ENCODE measurements around the gene DNAJC28.
"Not testable (repeated sequence)": the region's sequence is repeated elsewhere in the genome, so short reads cannot be mapped to it uniquely, and the experiment has no call there.

DNAJC28 gene, protein sequence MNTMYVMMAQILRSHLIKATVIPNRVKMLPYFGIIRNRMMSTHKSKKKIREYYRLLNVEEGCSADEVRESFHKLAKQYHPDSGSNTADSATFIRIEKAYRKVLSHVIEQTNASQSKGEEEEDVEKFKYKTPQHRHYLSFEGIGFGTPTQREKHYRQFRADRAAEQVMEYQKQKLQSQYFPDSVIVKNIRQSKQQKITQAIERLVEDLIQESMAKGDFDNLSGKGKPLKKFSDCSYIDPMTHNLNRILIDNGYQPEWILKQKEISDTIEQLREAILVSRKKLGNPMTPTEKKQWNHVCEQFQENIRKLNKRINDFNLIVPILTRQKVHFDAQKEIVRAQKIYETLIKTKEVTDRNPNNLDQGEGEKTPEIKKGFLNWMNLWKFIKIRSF

DNA sequence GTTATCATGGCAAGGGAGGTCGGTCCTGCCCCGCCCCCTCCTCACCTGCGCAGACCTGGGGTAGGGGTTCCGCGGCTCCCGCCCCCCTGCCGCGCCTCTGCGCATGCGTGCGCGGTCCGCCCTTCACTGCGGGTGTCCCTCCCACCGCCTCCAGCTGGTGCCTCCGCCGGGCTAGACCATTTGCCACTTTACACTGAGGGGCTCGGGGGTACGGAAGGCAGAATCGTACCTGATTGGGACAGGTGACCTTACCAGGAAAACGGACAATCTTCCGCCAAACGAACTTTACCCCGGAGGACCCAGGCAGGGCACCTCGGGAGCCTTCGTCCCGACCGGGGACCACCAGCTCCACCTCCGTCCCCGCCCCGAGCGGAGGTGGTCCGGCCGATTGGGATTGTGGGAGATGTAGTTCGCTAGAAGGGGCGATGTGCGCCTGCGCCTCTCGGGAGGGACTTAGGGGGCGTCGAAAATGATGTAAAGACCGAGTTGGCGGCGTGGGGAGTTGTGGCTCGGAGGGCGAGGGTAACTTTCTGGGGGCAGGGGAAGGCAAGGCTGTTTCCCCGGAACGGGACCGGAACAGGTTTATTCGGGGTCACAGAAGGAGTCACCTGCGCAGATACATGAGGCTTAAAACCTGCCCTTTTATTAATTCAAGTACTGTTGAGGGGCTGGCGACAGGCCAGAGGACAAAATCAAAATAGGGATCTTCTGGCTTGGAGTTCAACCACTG is at the start of gene DNAJC28:
DNAJC28 (minus strand) TSS at position 344 of the 730 bp plus-strand sequence. CDS start 2,323 bp downstream, outside the sequence.
- DNase-seq: peak; percentile 93

DNA sequence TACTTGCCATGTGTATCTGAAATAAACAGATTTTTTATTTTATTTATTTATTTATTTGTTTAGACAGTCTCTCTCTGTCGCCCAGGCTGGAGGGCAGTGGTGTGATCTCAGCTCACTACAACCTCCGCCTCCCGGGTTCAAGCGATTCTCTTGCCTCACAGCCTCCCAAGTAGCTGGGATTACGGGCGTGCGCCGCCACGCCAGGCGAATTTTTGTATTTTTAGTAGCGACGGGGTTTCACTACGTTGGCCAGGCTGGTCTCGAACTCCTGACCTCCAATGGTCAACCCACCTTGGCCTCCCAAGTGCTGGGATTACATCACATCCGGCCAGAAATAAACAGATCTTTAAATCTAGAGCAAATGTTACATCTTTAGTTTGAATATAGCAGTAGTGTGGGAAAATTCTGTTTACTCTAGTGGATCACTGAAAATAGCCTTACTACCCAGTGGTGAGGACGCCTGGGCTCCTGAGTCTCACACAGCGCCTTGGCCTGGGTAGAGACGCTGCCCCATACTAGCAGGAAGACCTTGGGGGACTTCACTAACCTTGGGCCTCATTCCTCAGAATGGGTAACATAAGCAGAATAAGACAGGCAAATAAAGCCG is 49.7 kb upstream of the DNAJC28 start:
- no peak for DNase-seq

DNA sequence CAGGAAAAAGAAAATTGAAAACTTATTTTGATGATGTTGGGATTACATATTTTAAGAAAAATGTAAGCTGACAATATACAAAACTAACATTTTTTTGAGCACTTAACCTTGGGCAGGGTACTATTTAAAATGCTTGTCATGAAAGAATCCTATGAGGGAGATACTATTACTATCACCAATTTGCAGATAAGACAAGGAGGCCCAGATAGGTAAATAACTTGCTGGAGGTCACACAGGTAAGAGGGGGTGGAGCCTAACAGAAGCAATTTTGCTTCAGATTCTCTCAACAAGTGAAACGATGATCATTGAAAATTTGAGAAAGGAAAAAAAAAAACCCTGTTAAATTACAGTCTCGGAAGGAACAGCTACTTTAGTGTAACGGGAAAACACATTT is 49.2 kb upstream of the DNAJC28 start:
- no peak for DNase-seq

DNA sequence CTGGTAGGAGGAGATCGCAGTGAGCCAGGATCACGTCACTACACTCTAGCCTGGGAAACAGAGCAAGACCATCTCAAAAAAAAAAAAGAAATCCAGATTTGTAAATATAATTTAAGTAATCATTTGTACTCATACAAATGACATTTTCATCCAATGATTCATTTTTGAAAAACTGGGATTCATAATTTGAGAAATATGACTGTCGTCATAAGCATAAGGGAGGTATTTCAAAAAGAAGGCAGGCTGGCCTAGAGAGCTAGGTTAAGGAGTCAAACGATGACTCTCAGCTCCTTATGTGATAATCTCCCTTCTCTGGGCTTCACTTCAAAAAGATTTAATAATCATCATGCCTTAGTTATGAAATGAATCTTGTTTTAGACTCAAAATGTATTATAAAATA is 48.1 kb upstream of the DNAJC28 start:
- DNase-seq: no peak

DNA sequence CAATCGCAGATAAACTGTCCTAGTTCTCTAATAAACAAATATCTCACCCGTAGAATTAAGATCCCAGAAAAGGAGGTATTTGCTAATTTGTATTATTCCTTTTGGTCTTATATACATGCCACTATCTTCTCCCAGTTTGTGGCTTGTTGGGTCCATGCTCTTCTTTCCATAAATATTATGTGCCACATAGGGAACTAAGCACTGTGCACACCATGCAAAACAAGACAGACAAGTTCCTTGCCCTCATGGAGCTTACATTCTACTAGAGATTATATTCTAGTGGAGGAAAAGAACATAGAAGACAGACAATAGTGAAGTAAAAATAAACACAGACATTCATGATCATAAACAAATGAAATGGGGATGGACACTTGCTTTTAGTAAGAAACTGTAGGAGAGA is 45.7 kb upstream of the DNAJC28 start:
- no peak for DNase-seq

DNA sequence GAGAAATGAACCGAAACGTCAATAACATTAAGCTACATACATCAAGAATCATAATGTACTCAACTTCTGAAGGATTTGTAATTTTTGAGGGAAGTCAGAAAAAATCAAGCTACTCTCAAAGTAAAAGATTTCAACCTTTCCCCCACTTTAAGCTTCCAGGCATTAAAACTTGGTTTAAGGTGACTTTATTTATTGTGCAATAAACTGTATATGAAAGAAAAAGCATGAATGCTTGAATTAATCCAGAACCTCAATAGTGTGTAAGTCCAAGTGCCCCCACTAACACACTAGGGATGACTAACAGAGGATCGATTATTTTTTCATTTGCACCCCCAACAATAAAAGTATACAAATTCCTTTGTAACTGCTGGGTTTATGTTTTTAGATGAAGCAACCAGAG is 39.5 kb upstream of the DNAJC28 start:
- no peak for DNase-seq

DNA sequence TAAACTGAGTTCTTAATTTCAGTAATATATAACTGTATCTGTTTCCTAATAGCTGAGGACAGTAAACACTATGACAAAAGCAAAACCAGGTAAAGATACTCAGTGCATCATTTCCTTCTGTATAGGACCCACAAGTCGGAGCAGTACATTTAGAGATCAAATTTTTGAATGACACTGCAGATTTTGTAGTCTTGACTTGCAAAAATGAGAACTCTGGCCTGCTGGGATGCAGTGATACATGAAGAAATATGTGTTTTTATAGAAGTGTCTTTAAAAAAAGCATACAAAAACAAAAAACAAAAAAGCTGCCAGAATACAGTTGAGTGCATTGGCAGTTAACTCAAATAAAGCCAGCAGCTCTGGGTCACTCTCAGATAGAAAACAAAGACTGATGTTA is 31.4 kb upstream of the DNAJC28 start:
- DNase-seq: no peak

DNA sequence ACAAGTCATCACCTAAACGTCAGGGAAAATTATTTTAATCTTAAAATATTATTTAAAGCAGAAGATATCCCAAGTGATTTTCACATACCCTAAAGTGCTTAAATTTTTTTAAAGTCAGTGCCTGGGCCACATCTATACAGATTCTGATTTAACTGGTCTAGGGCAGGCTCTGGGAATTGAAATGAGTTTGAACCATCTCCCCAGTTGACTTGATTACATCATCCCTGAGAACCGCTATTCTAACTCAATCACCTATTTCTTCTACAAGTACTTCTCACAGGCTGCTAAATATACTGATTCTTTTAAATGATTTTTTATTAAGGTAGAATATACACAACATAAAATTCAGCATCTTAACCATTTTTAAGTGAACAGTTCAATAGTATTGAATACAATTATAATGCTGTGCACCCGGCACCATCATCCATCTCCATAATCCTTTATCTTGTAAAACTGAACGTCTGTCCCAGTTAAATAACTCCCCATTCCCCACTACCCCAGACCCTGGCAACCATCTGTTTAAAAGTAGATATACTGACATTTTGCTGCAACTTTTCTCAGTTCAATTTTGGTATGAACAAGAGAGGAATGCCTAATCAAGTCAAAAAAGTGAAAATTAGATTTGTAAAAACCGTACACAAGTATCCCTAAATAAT is 30.9 kb upstream of the DNAJC28 start:
- DNase-seq: no peak

DNA sequence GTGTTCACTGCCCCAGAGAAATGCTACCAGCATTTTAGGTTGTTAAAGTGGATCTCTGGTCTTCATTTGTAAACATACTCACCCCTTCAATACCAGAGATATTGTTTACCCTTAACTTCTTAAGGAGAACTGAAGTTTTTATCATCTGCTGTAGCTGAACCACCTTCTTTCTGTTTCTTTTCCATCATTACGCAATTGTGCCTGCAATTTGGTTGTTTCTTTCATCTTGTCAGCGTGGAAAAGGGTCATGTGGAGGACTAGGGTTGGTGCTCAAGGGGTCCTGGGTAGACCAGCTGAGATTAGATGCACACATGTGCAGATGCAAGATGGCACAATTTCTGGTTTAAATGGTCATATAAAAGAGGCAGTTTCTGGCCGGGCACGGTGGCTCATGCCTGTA is 27.4 kb upstream of the DNAJC28 start:
- DNase-seq: no peak

DNA sequence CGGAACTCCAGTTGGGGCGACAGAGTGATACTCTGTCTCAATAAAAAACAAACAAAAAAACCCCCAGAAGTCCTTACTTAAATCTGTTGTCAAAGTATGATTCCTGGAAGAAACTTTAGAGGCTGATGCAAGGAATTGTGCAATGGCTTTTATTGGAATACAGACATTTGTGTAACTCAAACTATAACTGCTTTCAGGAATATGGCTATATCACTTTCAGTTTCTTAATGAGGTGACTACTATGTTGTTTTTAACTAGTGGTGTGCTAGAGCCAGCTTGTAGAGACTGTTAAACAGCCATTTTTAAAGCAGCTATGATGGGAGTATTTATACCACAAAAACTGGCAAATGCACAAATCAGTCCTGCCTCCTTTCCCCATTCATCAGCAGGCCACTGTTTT is 22.7 kb upstream of the DNAJC28 start:
- no peak for DNase-seq

DNA sequence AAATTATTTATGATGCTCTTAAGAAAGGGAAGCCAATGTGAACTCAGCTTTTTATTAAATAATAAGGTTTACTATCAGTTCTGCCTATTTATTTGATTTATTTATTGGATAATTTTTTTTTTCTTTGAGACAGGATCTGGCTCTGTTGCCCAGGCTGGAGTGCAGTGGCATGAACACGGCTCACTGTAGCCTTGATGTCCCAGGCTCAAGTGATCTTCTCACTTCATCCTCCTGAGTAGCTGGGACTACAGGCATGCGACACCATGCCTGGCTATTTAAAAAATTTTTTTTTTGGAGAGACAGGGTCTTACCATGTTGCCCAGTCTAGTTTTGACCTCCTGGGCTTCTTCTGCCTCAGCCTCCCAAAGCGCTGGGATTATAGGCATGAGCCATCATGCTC is 21.0 kb upstream of the DNAJC28 start:
- no peak for DNase-seq

DNA sequence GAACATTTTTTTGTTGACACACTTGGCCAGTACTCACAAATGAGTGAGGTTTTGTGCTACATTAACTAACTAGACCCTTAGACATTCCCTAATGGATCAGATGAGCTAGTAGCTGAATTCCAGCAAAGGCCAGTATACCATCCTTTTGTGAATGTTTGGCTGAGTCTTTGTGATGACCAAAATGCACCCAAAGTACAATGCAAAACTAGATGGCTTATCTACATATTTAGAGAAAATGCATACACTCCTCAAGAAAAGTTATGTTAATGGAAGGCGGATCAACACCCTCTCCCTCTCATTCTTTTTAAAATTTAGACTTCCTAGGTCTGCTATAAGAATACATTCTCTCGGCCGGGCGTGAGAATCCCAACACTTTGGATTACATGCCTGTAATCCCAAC is 20.1 kb upstream of the DNAJC28 start:
- no peak for DNase-seq

DNA sequence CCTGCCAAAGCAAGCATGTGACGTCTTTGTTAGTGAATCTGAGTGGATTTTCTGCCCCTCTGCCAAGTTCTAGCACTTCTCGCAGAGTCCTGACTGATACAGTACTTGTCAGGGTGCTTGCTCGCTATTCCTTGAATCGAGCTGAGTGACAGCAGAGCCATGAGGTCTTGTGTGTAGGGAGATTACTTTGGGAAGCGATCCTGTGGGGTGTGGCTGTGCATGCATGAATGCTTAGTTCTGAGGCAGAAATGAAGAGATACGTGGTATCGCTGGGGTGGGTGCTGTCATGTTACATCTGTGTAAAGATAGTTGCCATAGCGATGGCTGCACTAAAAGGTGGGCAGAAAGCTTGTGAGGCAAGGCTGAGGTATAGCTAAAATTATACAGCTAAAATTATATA is 19.3 kb upstream of the DNAJC28 start:
- no peak for DNase-seq

DNA sequence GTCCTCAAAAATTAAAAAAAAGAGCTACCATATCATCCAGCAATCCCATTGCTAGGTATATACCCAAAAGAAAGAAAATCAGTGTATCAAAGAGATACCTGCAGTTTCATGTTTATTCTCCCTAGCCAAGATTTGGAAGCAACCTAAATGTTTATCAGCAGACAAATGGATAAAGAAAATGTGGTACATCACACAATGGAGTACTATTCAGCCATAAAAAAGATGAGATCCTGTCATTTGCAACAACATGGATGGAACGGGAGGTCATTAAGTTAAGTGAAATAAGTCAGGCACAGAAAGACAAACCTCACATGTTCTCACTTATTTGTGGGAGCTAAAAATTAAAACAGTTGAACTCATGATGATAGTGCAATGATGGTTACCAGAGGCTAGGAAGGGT is 15.5 kb upstream of the DNAJC28 start:
- DNase-seq: not testable (repeated sequence)

DNA sequence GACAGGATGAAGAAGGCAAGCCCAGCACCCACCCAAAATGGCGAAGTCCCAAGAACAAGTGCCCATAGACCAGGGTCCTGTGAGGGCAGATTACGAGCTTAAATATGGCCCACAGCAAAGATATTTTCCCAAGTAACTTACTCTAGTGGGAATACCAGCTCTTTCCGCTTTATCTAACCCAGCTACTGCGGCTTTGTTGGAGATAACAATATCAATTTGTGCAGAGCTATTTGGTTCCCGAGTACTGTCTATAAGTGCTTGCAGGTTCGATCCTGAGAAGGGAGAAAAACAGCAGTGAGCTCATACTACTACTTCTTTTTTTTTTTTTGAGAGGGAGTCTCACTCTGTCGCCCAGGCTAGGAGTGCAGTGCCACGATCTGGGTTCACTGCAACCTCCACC is 14.3 kb upstream of the DNAJC28 start:
- no peak for DNase-seq

DNA sequence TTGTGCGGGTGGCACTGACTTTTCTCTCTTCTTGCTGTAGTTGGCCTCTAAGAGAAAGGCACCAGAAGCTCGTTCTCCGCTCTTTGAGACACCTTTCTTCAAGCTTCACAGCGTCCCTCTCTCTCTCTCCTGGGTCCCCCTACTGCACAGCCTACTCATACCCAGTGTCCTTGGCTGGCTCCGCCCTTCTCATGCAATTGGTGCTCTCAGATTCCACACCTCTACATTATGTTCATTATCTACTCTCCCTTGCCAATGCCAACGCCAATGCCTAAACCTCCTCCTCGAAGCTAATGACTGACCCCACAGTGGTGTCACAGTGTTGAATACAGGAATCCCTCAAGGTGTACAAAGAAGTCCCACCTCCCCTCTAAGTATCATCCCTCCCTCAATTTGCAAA is 4.8 kb upstream of the DNAJC28 start:
- DNase-seq: no peak

DNA sequence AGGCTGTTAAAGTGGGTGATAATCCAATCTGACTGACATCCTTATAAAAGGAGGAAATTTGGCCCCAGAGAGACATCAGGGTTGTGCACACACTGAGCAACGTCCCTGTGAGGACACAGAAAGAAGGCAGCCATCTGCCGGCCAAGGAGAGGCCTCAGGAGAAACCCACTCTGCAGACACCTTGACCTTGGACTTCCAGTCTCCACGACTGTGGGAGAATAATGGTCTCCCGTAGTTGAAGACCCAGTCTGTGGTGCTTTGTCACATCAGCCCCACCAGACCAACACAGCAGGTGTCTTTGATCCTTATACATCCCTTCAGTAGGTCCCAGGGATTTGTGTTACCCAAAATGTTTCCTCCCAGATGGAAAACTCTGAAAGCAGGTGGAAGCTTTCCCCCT is 4.2 kb upstream of the DNAJC28 start:
- no peak for DNase-seq

DNA sequence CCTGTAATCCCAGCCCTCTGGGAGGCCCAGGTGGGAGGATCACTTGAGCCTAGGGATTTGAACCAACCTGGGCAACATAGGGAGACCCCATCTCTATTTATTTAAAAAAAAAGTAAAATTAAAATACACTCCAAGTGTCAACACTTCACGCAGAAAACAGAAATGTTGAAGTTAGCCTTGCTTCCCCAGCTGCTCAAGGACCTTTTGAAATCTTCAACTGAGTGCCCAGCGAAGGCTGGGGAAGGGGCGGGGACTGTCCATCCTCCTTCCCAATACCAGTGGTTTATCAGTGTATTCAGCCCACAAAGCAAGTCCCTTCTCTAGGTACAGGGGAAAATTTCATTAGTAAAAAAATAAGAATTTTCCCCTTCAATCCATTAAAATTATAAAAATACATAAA is 2.2 kb upstream of the DNAJC28 start:
- DNase-seq: no peak

DNA sequence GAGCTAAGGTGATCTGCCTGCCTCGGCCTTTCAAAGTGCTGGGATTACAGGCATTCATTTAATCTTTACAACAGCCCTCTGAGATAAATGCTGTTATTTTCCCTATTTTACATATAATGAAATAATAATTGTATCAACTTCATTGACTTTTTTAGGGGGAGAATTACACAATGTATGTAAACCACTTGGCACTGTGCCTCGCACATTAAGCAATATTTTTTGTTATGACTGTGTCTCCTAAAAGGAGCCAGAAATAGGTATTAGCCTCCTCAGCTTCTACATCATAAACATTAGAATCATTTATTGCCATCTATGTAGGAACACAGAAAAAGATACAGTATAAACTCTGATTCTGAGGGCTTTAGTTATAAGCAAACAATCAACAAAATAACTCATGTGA is 1.1 kb upstream of the DNAJC28 start:
- no peak for DNase-seq

DNA sequence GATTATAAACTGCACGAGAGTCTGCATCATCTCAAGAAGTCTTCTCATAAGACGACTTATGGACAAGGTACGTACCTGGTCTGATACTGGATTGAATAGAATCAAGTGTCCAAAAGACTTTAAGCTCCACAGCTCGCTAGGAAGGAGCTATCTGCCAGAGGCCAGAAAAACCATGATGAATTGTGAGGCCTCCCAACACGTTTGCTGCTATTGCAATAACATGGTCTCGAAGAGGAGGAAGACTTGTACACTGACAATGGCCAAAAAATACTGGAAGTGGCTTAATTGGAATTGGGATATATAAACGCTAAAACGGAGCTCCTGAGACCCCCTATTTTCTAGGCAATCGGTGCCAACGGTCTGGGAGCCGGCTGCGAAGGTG is 534 bp downstream of the DNAJC28 start:
- DNase-seq: no peak

DNA sequence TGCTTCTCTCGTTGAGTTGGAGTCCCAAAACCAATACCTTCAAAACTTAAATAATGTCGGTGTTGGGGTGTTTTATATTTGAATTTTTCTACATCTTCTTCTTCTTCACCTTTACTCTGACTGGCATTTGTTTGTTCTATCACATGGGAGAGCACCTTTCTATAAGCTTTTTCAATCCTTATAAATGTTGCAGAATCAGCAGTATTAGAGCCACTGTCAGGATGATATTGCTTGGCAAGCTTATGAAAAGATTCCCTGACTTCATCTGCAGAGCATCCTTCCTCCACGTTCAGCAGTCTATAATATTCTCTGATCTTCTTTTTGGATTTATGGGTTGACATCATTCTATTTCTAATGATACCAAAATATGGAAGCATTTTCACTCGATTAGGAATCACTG is 2.6 kb downstream of the DNAJC28 start:
- DNase-seq: no peak

DNA sequence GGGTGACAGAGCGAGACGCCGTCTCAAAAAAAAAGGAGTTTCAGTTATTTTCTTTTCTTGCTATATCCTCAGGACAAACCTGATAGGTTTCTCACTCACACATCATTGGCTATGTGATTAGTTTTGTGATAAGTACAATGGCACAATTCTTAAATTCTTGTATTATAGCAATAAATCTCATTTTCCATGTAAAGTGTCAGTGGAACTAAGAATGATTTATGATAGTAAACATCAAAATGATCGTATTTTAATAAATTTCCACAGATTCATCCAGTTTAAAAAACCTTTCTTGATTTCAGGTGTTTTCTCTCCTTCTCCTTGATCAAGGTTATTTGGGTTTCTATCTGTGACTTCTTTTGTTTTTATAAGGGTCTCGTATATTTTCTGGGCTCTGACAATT is 3.5 kb downstream of the DNAJC28 start:
- DNase-seq: no peak

DNA sequence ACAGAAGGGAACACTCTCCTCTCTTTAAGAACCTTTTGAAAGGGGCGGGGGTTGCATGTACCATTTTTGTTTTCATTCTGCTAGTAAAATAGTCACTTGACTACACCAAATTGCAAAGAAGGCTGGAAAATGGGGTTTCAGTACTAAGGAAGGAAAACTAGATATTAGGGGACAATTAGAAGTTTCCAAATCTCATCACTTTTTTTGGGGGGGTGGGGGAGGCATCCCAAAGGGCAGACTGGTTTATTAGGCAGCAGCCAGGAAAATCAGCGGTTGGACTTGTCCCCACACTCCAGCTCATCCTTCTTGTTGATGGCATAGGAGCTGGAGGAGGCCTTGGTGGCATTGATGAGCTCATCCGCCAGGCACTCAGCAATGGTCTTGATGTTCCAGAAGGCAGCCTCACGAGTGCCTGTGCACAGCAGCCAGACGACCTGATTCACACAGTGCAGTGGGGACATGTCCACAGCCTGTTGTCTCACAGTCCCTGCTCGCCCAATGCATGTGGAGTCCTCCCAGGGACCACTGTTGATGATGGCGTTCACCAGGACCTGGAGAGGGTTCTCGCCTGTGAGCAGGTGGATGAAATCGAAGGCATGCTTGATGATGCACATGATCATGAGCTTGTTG is 10.1 kb downstream of the DNAJC28 start:
- DNase-seq: no peak
